SH-SY5Y (cell line): ENCODE measurements around the gene RIN3.

ENCODE experiments used
- GATA2 ChIP-seq: IDR thresholded peaks from 2 replicates; pipeline ENCODE4 v1.6.1; 2011; ENCODE audit warnings: mild to moderate bottlenecking, low read depth, low read length
- GATA3 ChIP-seq: IDR thresholded peaks from 2 replicates; pipeline ENCODE4 v1.6.1; 2011; ENCODE audit warnings: low read depth, mild to moderate bottlenecking, low read length, moderate library complexity

Gene RIN3

DNA sequence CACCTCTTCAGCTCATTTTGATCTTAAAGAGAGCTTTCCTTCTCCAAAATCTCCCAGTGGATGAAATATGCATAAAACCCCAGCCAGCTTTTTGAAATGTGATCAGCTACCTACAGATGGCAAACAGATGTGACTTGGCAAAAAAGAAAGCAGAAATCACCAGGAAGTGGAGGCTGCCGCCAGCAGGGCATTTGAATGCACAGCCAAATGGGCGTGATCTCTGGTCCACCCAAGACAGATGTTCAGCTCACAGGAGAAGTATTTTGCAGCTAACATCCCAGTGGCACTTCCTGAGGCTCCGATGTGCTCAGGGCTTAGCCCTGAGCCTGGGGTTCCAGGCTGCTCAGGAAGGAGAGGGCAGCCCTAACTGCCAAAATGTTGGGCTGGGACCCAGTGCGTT lies 156.6 kb downstream of the RIN3 start:
- TF ChIP-seq GATA3 = no peak
- TF ChIP-seq GATA2 = no peak

DNA sequence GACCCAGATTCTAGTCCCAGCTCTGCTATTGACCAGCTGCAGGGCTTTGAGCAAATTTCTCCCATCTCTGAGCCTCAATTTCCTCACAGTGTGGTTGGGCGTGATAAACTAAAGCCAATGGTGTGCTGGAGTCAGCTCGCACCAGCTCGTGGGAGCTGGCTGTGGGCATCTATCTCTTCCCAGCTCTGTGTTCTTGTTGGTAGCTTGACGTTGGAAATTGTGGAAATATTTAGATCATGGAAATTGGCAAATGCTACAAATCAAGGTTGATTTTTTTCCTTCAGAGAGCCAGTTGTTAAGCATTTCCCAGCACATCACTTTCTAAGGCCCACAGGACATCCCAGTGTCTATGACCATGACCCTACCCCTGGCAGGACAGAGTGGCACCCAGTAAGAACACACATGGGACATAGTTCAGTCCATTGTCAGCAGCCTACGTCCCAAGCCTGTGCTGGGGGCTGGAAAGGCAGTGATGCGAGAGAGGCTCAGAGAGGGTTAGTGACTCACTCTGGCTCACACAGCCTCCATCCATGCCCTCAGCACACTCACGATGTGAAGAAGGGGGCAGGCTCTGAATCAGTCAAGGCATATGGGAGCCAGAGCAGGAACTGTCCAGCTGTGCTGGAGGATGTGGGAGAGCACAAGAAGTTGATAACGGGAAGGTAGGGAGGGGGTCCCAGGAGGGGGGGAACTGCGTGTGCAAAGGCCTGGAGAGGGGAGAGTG lies 157.2 kb downstream of the RIN3 start:
- no peak for TF ChIP-seq GATA3
- no peak for TF ChIP-seq GATA2

DNA sequence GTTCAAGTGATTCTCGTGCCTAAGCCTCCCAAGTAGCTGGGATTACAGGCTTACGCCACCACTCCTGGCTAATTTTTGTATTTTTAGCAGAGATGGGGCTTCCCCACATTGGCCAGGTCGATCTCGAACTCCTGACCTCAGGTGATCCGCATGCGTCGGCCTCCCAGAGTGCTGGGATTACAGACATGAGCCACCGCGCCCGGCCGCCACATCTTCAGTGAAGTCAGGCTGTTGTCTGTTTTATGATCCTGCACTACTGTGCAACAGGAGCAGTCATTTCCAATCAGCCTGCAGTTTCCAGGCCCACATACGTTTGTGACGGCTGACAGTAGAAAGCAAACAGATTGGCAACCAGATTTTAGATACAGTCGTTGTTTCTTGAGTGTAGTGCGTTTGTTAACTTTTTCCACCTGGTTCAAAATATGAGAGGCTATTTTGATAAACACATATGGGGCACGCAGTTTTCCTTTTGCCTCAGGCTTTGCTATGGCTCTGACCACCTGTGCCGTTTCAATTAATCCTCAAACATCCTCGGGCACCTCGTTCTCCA lies 160.1 kb downstream of the RIN3 start:
- no peak for TF ChIP-seq GATA3

DNA sequence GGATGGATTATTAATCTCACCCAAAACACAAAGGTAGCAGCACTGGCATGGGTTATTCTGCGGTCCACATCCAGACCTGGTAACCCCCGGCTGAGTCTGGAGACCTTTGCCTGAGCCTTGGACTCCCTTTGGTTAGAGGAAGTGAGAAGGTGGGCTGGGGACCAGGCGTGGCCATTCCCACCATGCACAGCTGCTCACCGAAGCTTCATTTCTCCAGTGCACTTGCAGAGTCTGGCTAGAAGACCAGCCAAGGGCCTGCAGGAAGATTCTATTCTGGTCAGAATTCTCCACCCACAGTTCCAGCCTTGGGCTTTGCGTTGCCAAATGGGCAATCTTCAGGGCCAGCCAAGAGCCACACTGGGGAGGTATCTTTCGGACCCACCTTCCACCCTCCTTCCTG lies 161.8 kb downstream of the RIN3 start:
- TF ChIP-seq GATA2 = no peak

DNA sequence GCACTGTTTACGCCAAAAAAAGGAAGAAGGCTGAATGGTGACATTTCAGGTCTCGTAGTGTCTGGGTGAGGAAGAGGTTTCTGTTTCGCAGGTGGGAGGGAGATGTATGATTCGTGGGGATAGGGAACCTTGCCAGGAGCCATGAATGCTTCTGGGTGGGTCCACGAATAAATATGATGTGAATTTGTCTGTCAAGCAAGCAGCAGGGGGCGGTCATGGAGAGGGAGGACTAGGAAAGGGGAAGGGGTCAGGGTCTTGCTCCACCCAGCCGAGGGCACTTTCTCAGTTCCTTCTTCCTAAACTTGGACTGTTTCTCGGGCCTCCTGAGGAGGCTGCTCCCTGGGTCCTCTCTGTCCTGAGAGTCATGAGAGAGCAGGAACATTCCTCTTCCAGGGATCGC lies 162.4 kb downstream of the RIN3 start:
- no peak for TF ChIP-seq GATA2
- no peak for TF ChIP-seq GATA3

DNA sequence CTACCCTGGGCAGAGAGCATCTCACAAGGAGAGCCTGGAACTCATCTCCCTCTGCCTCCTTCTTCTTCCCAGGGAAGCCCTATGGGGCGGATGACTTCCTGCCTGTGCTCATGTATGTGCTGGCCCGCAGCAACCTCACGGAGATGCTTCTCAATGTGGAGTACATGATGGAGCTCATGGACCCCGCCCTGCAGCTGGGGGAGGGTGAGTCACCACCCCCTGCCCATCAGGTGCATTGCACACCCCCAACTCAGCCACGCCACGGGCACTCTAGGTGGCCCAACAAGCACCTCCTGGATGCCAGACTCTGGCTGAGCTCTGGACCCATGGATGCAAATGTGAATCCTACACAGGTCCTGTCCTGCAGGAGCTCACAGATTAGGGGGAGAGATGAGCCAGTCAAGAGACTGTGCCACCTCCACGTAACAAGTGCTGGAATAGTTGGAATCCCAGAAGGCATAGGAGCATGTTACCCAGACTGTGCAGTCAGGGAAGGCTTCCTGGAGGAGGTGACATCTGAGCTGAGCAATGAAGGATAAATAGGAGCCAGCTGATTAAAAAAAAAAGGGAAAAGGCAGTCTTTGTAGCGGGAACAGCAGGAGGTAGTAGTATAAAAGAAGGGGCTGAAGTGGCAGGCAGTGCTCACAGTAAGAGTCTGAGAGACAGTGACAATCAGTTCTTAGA lies 163.0 kb downstream of the RIN3 start:
- TF ChIP-seq GATA2 (no peak), GATA3 (no peak)

DNA sequence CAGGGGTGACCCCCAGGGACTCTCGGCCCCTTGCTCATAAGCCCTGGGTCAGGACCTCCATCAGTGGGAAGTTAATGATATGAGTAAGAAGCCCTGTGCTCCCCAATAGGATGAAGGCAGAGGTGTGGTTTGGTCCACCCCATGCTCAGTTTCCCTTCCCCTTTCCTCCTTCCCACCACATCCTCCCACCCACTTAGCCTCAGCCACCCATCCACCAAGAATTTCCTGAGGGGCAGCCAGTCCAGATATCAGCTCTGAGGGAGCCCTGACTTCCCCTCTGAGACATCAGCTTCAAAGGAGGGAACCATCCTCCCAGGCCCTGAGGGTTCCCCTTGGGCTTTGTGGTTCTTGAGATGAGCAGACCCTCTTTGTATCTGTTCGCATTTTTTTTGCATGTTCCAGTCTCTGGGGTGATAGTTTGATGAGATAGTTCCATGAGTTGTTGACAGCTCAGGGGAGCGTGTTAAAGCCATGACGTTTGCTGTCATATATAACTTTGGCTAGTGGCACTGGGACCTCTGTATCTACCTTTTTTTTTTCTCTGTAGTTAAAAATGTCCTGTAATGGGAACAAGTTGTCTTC lies 163.6 kb downstream of the RIN3 start:
- no peak for TF ChIP-seq GATA3
- no peak for TF ChIP-seq GATA2

DNA sequence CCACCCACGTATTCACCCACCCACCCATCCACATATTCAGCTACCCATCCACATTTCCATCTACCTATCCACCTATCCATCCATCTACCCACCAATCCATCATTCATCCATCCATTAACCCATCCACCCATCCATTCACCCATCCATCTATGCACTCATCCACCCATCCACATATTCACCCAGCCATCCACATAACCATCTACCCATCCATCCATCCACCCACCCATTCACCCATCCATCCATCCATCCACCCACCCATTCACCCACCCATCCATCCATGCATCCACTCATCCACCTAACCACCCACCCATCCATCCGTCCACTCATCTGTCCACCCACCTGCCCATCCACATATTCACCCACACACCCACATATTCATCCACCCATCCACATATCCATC lies 164.4 kb downstream of the RIN3 start:
- TF ChIP-seq GATA3 = no peak
- TF ChIP-seq GATA2 = no peak

DNA sequence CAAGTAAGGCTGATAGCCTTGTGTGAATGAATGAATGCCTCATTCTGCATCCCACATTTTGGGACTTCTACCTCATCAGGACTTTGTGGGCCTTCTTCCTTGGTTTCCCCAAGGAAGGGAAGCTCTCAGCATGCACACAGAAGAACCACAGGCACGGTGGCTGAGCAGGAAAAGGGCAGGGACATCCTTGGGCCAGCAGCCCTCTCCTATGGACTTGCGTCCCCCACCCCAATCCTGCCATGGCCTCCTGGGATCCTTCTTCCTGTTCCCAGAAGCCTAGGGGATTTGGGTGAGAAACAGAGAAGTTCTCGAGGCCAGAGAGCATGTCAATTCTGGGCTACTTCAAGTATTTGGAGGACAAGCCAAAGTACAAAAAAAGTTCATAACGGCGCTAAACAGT lies 165.2 kb downstream of the RIN3 start:
- TF ChIP-seq GATA3 (no peak), GATA2 (no peak)

DNA sequence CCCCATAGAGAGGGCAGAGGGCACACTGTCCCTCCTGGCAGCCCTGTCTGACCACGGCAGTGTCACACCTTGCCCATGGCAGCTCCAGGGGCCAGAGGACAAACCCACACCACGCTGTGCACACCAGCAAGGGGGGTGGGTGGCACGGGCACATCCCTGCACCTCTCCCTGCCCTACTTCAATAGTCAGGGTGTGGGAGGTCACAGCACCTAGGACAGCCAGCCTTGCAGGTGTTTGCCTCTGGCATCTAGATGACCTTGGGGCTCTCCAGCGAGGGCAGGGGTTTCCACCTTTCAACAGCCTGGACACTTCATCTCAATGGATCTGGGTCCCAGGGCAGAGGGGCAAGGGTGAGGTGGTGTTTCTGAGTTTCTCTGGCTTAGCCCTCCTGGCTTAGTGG lies 165.7 kb downstream of the RIN3 start:
- TF ChIP-seq GATA2 (no peak), GATA3 (no peak)

DNA sequence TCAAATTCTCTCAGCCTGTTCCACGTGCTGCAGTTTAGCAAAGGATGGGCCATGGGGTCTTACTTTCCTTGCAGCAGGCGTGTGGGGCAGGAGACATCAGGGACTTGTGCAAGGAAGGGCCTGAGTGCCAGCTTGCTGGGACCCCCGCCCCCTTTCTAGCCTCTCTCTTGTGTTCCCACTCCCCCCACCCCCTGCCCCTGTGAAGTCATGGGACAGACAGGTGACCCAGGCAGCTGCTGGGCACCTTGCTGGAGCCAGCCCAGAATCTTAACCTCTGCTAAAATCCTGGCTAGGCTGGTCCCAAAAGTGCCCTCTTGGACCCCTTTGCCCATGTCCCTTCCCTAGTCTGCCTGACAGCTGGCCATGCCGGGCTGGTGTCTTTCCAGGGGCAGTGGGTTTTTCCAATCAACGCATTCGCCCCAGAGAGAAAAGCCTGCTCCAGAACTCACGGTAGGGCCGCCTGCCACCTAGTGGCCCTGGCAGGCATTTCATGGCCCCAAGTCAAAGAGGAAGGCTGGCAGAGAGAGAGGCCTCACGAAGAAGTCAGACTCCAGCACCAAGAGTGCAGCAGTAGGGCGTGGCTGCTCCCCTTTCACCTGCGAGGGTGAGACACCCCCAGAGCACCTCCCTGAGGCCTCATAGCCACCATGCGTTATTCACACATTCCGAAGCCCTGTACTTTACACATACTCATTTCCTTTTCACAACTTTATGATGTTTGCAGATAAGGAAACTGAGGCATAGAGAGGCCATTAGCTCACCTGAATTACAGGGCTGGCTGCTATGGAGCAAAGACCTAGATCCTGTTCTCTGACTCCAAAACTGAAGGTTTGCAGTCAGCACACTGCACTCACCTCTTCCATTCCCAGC lies 167.4 kb downstream of the RIN3 start:
- TF ChIP-seq GATA2 (no peak), GATA3 (no peak)

DNA sequence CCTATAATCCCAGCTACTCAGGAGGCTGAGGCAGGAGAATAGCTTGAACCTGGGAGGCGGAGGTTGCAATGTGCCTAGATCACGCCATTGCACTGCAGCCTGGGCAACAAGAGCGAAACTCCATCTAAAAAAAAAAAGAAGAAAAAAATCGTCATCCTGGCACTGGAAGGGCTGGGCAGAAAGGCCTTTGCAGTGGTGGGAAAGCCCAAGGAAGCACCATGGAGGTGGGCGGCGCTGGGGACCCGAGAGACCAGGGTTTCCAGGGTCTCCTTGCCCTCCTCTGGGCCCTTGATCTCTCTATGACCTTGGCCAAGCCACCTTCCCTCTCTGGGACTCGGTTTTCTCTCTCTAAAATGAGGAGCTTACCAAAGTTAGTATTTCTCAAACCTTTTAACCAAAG lies 169.5 kb downstream of the RIN3 start:
- no peak for TF ChIP-seq GATA3
- no peak for TF ChIP-seq GATA2

DNA sequence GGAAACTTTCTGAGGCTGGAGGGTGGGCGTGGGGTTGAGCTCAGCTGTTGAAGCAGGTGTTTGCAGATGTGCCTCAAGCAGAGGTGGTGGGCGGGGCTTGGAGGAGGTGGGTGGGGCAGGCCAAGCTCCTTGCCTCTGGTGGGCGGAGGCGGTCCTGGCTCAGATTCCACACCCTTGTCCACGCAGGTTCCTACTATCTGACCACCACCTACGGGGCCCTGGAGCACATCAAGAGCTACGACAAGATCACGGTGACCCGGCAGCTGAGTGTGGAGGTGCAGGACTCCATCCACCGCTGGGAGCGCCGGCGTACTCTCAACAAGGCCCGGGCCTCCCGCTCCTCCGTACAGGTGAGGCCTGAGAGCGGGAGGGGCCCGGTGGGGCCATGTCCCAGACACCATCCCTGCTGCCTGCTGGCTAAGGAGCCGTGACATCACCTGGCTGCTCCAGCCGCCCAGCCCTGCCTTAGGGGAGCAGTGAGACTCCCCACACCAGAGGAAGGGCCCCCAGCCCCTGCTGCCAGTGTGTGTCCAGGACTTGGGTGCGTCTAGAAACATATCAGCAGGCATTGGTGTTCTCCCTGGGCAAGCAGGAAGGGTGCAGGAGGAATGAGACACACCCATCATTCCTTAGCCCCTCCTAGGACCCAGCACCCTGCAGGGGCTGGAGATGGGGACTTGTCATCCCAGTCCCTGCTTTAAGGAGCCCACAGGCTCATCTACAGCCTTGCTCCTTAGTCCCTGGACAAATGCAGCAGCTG lies 171.4 kb downstream of the RIN3 start:
- TF ChIP-seq GATA2 (no peak), GATA3 (no peak)

DNA sequence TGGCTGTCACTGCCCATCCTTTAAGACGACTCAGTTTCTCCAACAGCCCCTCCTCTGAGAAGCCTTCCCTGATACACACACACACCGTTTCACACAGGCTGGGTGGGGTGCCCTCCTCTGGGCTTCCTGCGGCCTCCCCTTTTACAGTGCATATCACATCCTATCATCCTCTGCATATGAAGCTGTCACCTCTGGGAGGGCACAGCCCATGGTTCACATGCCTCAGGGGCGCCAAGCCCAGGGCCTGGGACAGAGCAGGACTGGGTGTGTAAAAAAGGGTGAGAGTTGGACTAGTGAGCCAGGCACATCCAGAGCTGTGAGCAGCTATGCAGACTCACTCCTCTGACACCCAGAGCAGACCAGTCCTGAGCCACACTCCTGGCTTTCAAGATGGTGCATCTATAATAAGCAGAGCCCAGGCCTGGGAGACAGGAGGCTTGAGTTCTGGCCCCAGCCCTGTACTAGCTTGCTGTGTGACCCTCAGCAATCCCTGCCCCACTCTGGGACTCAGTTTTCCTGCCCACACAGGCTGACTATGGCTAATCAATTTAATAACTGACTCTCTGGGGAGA lies 172.3 kb downstream of the RIN3 start:
- no peak for TF ChIP-seq GATA2
- no peak for TF ChIP-seq GATA3

DNA sequence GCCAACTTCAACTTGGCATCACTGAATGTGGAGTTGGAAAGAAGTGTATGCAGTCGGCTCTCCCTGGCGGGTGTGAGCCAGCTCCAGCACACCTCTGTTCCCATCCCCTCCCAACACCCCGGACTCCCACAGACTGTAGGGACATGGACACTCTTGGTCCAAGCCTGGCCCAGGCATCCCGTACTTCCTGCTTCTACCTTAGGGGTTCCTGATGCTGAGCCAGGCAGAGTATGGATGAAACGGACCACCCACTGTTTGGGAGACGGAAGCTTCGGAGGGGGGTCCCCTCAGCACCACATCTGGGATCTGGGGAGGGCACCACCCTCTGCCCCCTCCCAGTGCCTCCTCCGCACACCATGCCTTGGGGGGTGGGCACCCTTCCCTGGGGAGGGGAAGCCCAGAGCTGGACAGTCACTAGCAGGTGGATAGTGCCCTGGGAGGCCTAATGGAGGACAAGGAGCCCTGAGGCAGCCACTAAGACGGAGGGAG lies 172.9 kb downstream of the RIN3 start:
- TF ChIP-seq GATA2 (no peak), GATA3 (no peak)
